A673 (cell line): Measurements from ENCODE around the gene ACAP1. TPM values are rescaled to one million over a fixed set of nuclear protein-coding genes. Genes with fewer than 3 reads are reported as not detected.

Experiments
- BruUV-seq: library from RNA; stranded (reverse); fragments of 400-500 nt; replicated peaks from 2 replicates; lab custom pipeline; 2021; lab: Mats Ljungman, UMichigan
- CTCF ChIA-PET: fragments of 300-600 bp; sonication (Branson Sonifier 250); formaldehyde crosslinking; loops from one replicate; lab custom pipeline; 2022; ENCODE audit warnings: antibody characterized with exemption; lab: Charles Lee
- POLR2A ChIA-PET: fragments of 300-600 bp; sonication (Branson Sonifier 250); formaldehyde crosslinking; loops from one replicate; lab custom pipeline; 2022; ENCODE audit warnings: antibody characterized with exemption; ENCODE audit not compliant: low non-redundant PET; lab: Charles Lee
- DNase-seq: peaks from one replicate; pipeline ENCODE4 v3.0.0-alpha.2; 2015; ENCODE audit warnings: low spot score
- H3K27ac ChIP-seq: fragments of 200-600 bp; sonication (generic); 2 replicates; pipeline ENCODE4 v1.5.1; 2016; ENCODE audit warnings: mixed run types, low read depth, mild to moderate bottlenecking, mixed read lengths, antibody characterized with exemption, low read length; ENCODE audit not compliant: poor library complexity, severe bottlenecking
- H3K27me3 ChIP-seq: fragments of 200-600 bp; sonication (generic); replicated peaks from 2 replicates; pipeline ENCODE4 v1.6.1; 2017; ENCODE audit warnings: mixed run types, low read depth, mild to moderate bottlenecking, mixed read lengths, antibody characterized with exemption, low read length; ENCODE audit not compliant: insufficient read depth, poor library complexity
- H3K36me3 ChIP-seq: fragments of 200-600 bp; sonication (generic); 2 replicates; pipeline ENCODE4 v1.6.1; 2016; ENCODE audit warnings: mixed run types, mild to moderate bottlenecking, mixed read lengths, antibody characterized with exemption, low read length; ENCODE audit not compliant: insufficient read depth, poor library complexity, severe bottlenecking
- H3K4me1 ChIP-seq: fragments of 200-600 bp; sonication (generic); 2 replicates; pipeline ENCODE4 v1.6.1; 2017; ENCODE audit warnings: mixed run types, mild to moderate bottlenecking, mixed read lengths, antibody characterized with exemption, low read length; ENCODE audit not compliant: insufficient read depth, poor library complexity, severe bottlenecking
- H3K4me3 ChIP-seq: fragments of 200-600 bp; sonication (generic); 2 replicates; pipeline ENCODE4 v1.5.1; 2016; ENCODE audit warnings: low read depth, mixed run types, mild to moderate bottlenecking, mixed read lengths, low read length; ENCODE audit not compliant: poor library complexity, severe bottlenecking
- H3K9me3 ChIP-seq: fragments of 200-600 bp; sonication (generic); 2 replicates; pipeline ENCODE4 v1.6.1; 2016; ENCODE audit warnings: mixed run types, low read depth, mild to moderate bottlenecking, mixed read lengths, antibody characterized with exemption, low read length; ENCODE audit not compliant: poor library complexity, severe bottlenecking
- CTCF ChIP-seq: fragments of 300-800, 200-600 bp; sonication (generic); conservative IDR thresholded peaks from 2 replicates; pipeline ENCODE4 v1.5.1; 2017; ENCODE audit warnings: low read depth, mild to moderate bottlenecking, antibody characterized with exemption, low read length, moderate library complexity, mixed read lengths
- EZH2 ChIP-seq: fragments of 200-600 bp; sonication (generic); IDR thresholded peaks from 2 replicates; pipeline ENCODE4 v1.6.1; 2017; ENCODE audit warnings: borderline replicate concordance, low read depth, mild to moderate bottlenecking, mixed read lengths, antibody characterized with exemption, low read length; ENCODE audit not compliant: poor library complexity, severe bottlenecking
- intact Hi-C: fragments of 100-400 bp; cut with micrococcal nuclease; formaldehyde crosslinking; loops from one replicate; pipeline ENCODE4 v1.10.0; 2022; ENCODE audit not compliant: unreplicated experiment
- total RNA-seq: library from RNA; stranded (reverse); gene quantifications from 2 replicates; pipeline ENCODE4 v1.2.3, GENCODE V29; 2021

The ACAP1 gene
- total RNA-seq, 1 experiment from 2014 or later: 1.1 TPM

GRCh38 chr17:7326186-7326585 is 10.1 kb upstream of the ACAP1 start:
- BruUV-seq: no TSS peak
- H3K36me3 ChIP-seq: peaks cover 49% of the 10 kb centered on the region
- CTCF ChIA-PET: no interaction called here
- no peaks in the 10 kb centered on the region for H3K27me3 ChIP-seq
- no peaks in the 10 kb centered on the region for H3K9me3 ChIP-seq
- TF ChIP-seq CTCF: no peak
- TF ChIP-seq EZH2: no peak
- peaks cover 19% of the 10 kb centered on the region for H3K4me1 ChIP-seq
- no peak for DNase-seq
- intact Hi-C loops: no loop called here
- POLR2A ChIA-PET: no interaction called here
- no peak overlapping the region for H3K4me3 ChIP-seq
- H3K27ac ChIP-seq: no peak overlapping the region

GRCh38 chr17:7327056-7327455 is 9.3 kb upstream of the ACAP1 start:
- POLR2A ChIA-PET: no interaction called here
- CTCF ChIA-PET: interaction anchor here (0.6 kb wide), 1 partner anchor 282 kb away, joined by 5 read pairs; no protein-coding TSS in a partner anchor
- BruUV-seq: no TSS peak

GRCh38 chr17:7327501-7327900 is 8.8 kb upstream of the ACAP1 start:
- no TSS peak for BruUV-seq
- intact Hi-C loops: no loop called here
- H3K4me3 ChIP-seq: no peak overlapping the region
- H3K9me3 ChIP-seq: no peaks in the 10 kb centered on the region
- TF ChIP-seq CTCF (no peak), EZH2 (no peak)
- no peak for DNase-seq
- H3K36me3 ChIP-seq: peaks cover 38% of the 10 kb centered on the region
- H3K27me3 ChIP-seq: no peaks in the 10 kb centered on the region
- no peak overlapping the region for H3K27ac ChIP-seq
- ChIA-PET POLR2A (no interaction called here), CTCF (interaction anchor here (0.6 kb wide), 1 partner anchor 282 kb away, joined by 5 read pairs; no protein-coding TSS in a partner anchor)
- peaks cover 19% of the 10 kb centered on the region for H3K4me1 ChIP-seq

More at GRCh38 chr17:7327056-7327455, 9.3 kb upstream of the ACAP1 start:
- no peak overlapping the region for H3K4me3 ChIP-seq
- intact Hi-C loops: no loop called here
- no peaks in the 10 kb centered on the region for H3K9me3 ChIP-seq
- no peak overlapping the region for H3K27ac ChIP-seq
- H3K36me3 ChIP-seq: peaks cover 42% of the 10 kb centered on the region
- no peak for DNase-seq
- peaks cover 19% of the 10 kb centered on the region for H3K4me1 ChIP-seq
- no peak for TF ChIP-seq EZH2
- TF ChIP-seq CTCF: no peak
- H3K27me3 ChIP-seq: no peaks in the 10 kb centered on the region
